ENCODE measurements around the gene RAB11FIP3. TPM values are rescaled to one million over a fixed set of nuclear protein-coding genes. Genes with fewer than 3 reads are reported as not detected.
"Not testable (repeated sequence)": the region's sequence is repeated elsewhere in the genome, so short reads cannot be mapped to it uniquely, and the experiment has no call there.

RAB11FIP3 gene
- polyA plus RNA-seq, 3 donors: 100 to 155 (median 149) TPM

GRCh38 chr16:489606-490005, 64.2 kb downstream of the RAB11FIP3 start:
- DNase-seq: no peak

- no peak for DNase-seq
Observed at GRCh38 chr16:490768-491167, 65.3 kb downstream of the RAB11FIP3 start.

GRCh38 chr16:491220-491919, 65.9 kb downstream of the RAB11FIP3 start:
- no peak for DNase-seq

GRCh38 chr16:492211-492875, 66.9 kb downstream of the RAB11FIP3 start:
- no peak for DNase-seq

GRCh38 chr16:494676-495075, 69.2 kb downstream of the RAB11FIP3 start:
- not testable (repeated sequence) for DNase-seq

GRCh38 chr16:495127-495748, 69.8 kb downstream of the RAB11FIP3 start:
- no peak for DNase-seq

- no peak for DNase-seq
Observed at GRCh38 chr16:496097-496886, 70.8 kb downstream of the RAB11FIP3 start.

GRCh38 chr16:497258-497657, 71.8 kb downstream of the RAB11FIP3 start:
- DNase-seq: no peak

- no peak for DNase-seq
Observed at GRCh38 chr16:499924-500323, 74.5 kb downstream of the RAB11FIP3 start.

GRCh38 chr16:500709-501108, 75.3 kb downstream of the RAB11FIP3 start:
- DNase-seq: no peak

- no peak for DNase-seq
Observed at GRCh38 chr16:502179-502943, 76.9 kb downstream of the RAB11FIP3 start.

- no peak for DNase-seq
Observed at GRCh38 chr16:503150-504071, 78.0 kb downstream of the RAB11FIP3 start.

- DNase-seq: no peak
Observed at GRCh38 chr16:505479-506245, 80.2 kb downstream of the RAB11FIP3 start.

- DNase-seq: no peak
Observed at GRCh38 chr16:506246-506546, 80.7 kb downstream of the RAB11FIP3 start.

GRCh38 chr16:507527-507926, 82.1 kb downstream of the RAB11FIP3 start:
- not testable (repeated sequence) for DNase-seq

- no peak for DNase-seq
Observed at GRCh38 chr16:507996-508395, 82.5 kb downstream of the RAB11FIP3 start.

GRCh38 chr16:508884-509736, 83.7 kb downstream of the RAB11FIP3 start:
- DNase-seq: no peak

GRCh38 chr16:510066-510825, 84.8 kb downstream of the RAB11FIP3 start:
- no peak for DNase-seq
